OCI-LY3 (cell line): Measurements from ENCODE around the gene LAMA4.

Source experiments
- CTCF ChIP-seq: fragments of 200-600, 300-600 bp; sonication (generic); IDR thresholded peaks from 2 replicates; pipeline ENCODE4 v1.5.1; 2014; ENCODE audit warnings: antibody characterized with exemption, low read length, low read depth
- EZH2phosphoT487 ChIP-seq: fragments of 200-600 bp; shearing (Covaris generic); IDR thresholded peaks from 2 replicates; pipeline ENCODE4 v1.6.1; 2018; ENCODE audit warnings: antibody characterized with exemption, mixed run types, low read depth

GRCh38 chr6:112116221-112116620 lies 138.1 kb downstream of the LAMA4 start:
- TF ChIP-seq CTCF (no peak), EZH2phosphoT487 (no peak)
